OCI-LY3 (cell line): ENCODE data around the gene IPMK.

Experiments
- H2AFZ ChIP-seq: fragments of 200-600, 300-600 bp; shearing (Covaris generic); 2 replicates; pipeline ENCODE4 v1.6.0; 2014; ENCODE audit warnings: antibody characterized with exemption, low read depth, low read length
- H3K27ac ChIP-seq: fragments of 200-600, 300-600 bp; sonication (generic); 2 replicates; pipeline ENCODE4 v1.5.1; 2014; ENCODE audit warnings: mild to moderate bottlenecking, low read length, moderate library complexity, mixed read lengths
- H3K27me3 ChIP-seq: fragments of 200-600, 300-600 bp; sonication (generic); 2 replicates; pipeline ENCODE4 v1.6.1; 2014; ENCODE audit warnings: low read depth, low read length, mixed read lengths
- H3K36me3 ChIP-seq: fragments of 200-600, 300-600 bp; sonication (generic); replicated peaks from 2 replicates; pipeline ENCODE3; 2014; ENCODE audit warnings: low read depth, low read length, mixed read lengths
- H3K4me1 ChIP-seq: fragments of 300-600, 200-600 bp; sonication (generic); 2 replicates; pipeline ENCODE4 v1.6.1; 2014; ENCODE audit warnings: low read length, mixed read lengths
- H3K4me2 ChIP-seq: fragments of 200-600, 300-600 bp; sonication (generic); 2 replicates; pipeline ENCODE4 v1.6.1; 2014; ENCODE audit warnings: low read length, mixed read lengths
- H3K4me3 ChIP-seq: fragments of 300-600, 200-600 bp; sonication (generic); 2 replicates; pipeline ENCODE4 v1.5.1; 2014; ENCODE audit warnings: antibody characterized with exemption, mild to moderate bottlenecking, low read length, moderate library complexity
- H3K79me2 ChIP-seq: fragments of 300-600, 200-600 bp; shearing (Covaris generic); 2 replicates; pipeline ENCODE4 v1.6.1; 2014; ENCODE audit warnings: mild to moderate bottlenecking, low read length, mixed read lengths
- H3K9ac ChIP-seq: fragments of 300-600, 200-600 bp; shearing (Covaris generic); 2 replicates; pipeline ENCODE4 v1.6.0; 2014; ENCODE audit warnings: mild to moderate bottlenecking, low read length, moderate library complexity
- H3K9me3 ChIP-seq: fragments of 200-600, 300-600 bp; shearing (Covaris generic); 2 replicates; pipeline ENCODE4 v1.6.1; 2014; ENCODE audit warnings: low read length, mixed read lengths; ENCODE audit not compliant: insufficient read depth
- H4K20me1 ChIP-seq: fragments of 200-600, 300-600 bp; sonication (generic); 2 replicates; pipeline ENCODE4 v1.6.1; 2016; ENCODE audit warnings: low read length, mixed read lengths; ENCODE audit not compliant: insufficient read depth
- CTCF ChIP-seq: fragments of 200-600, 300-600 bp; sonication (generic); IDR thresholded peaks from 2 replicates; pipeline ENCODE4 v1.5.1; 2014; ENCODE audit warnings: antibody characterized with exemption, low read length, low read depth
- EZH2phosphoT487 ChIP-seq: fragments of 200-600 bp; shearing (Covaris generic); IDR thresholded peaks from 2 replicates; pipeline ENCODE4 v1.6.1; 2018; ENCODE audit warnings: antibody characterized with exemption, mixed run types, low read depth

IPMK gene

GRCh38 chr10:58268454-58268945 is 806 bp upstream of the IPMK start:
- Histone ChIP-seq H3K4me1 (peaks cover 13% of the 10 kb centered on the region), H3K4me3 (peak overlapping the region; percentile 96), H3K27me3 (no peaks in the 10 kb centered on the region), H3K79me2 (peaks cover 80% of the 10 kb centered on the region), H3K36me3 (no peaks in the 10 kb centered on the region), H3K9ac (peak overlapping the region; percentile 61), H3K9me3 (no peaks in the 10 kb centered on the region), H4K20me1 (peaks cover 6% of the 10 kb centered on the region), H3K4me2 (peak overlapping the region; percentile 73), H3K27ac (peak overlapping the region; percentile 70), H2AFZ (peak overlapping the region; percentile 91)
- TF ChIP-seq EZH2phosphoT487 (no peak), CTCF (no peak)

GRCh38 chr10:58266826-58267712 is 625 bp downstream of the IPMK start:
- H3K9ac ChIP-seq, result peak overlapping the region; percentile 73
- peaks cover 9% of the 10 kb centered on the region for H4K20me1 ChIP-seq
- H3K4me2 ChIP-seq, result peak overlapping the region; percentile 82
- no peaks in the 10 kb centered on the region for H3K27me3 ChIP-seq
- peak overlapping the region; percentile 70 for H3K27ac ChIP-seq
- no peak for TF ChIP-seq CTCF
- no peak for TF ChIP-seq EZH2phosphoT487
- H2AFZ ChIP-seq, result peak overlapping the region; percentile 12; the same call in 1 of the 2 replicates
- no peaks in the 10 kb centered on the region for H3K36me3 ChIP-seq
- peaks cover 17% of the 10 kb centered on the region for H3K4me1 ChIP-seq
- H3K4me3 ChIP-seq, result peak overlapping the region; percentile 96
- H3K9me3 ChIP-seq, result no peaks in the 10 kb centered on the region
- H3K79me2 ChIP-seq, result peaks cover 79% of the 10 kb centered on the region

- H3K4me3 ChIP-seq, result peak overlapping the region; percentile 96
- H3K27ac ChIP-seq, result peak overlapping the region; percentile 70
- peaks cover 9% of the 10 kb centered on the region for H4K20me1 ChIP-seq
- H3K27me3 ChIP-seq, result no peaks in the 10 kb centered on the region
- H2AFZ ChIP-seq, result peak overlapping the region; percentile 34; the same call in 1 of the 2 replicates
- peaks cover 17% of the 10 kb centered on the region for H3K4me1 ChIP-seq
- peaks cover 78% of the 10 kb centered on the region for H3K79me2 ChIP-seq
- TF ChIP-seq CTCF (no peak), EZH2phosphoT487 (no peak)
- no peaks in the 10 kb centered on the region for H3K36me3 ChIP-seq
- no peaks in the 10 kb centered on the region for H3K9me3 ChIP-seq
- H3K4me2 ChIP-seq, result peak overlapping the region; percentile 82
- peak overlapping the region; percentile 73 for H3K9ac ChIP-seq
Observed at GRCh38 chr10:58266003-58266825, 1.5 kb downstream of the IPMK start.
